Gastrocnemius medialis (tissue), 4 donors: Measurements from ENCODE around the gene LY86.

Experiments
- CTCF ChIP-seq, 5 experiments: fragments of 450-650 bp in 3 of 5; fragments of 200-600 bp in 2 of 5; sonication (generic) in 2 of 5; IDR thresholded peaks in 4 of 5; conservative IDR thresholded peaks in 1 of 5; 1 replicate in 4 of 5; 2 replicates in 1 of 5; pipeline ENCODE4 v1.5.1; 2016 to 2019; ENCODE audit warnings: antibody characterized with exemption in 5 of 5, mild to moderate bottlenecking in 3 of 5, moderate library complexity in 3 of 5
- POLR2A ChIP-seq, 2 donors: fragments of 450-650 bp; IDR thresholded peaks; one replicate each; pipeline ENCODE4 v1.6.1; 2017; ENCODE audit warnings: antibody characterized with exemption in 2 of 2, mild to moderate bottlenecking in 2 of 2, moderate library complexity in 2 of 2

GRCh38 chr6:6626187-6626586, 37.7 kb downstream of the LY86 start:
- TF ChIP-seq CTCF (IDR thresholded peaks at IDR 0.05 in 4 of 5, conservative IDR thresholded peaks at IDR 0.05 in 1 of 5) (no peak), POLR2A (IDR thresholded peaks at IDR 0.05) (no peak)
